ENCODE data around the gene WDFY2.

GRCh38 chr13:51763486-51763885, 179.2 kb downstream of the WDFY2 start:
- TF ChIP-seq EZH2 (IDR thresholded peaks at IDR 0.05; ENCODE audit: insufficient read depth, poor library complexity, severe bottlenecking) (no peak), EZH2phosphoT487 (IDR thresholded peaks at IDR 0.05; ENCODE audit: insufficient read depth, low read depth) (no peak)

Data from GM23248 (cell line).